Fibroblast of peridontal ligament (primary cell): ENCODE data around the gene RING1.

Experiments used
- DNase-seq: peaks from one replicate; pipeline ENCODE4 v3.0.0-alpha.2; 2010; ENCODE audit errors: extremely low read depth

RING1 gene

GRCh38 chr6:33171880-33172687 lies 36.2 kb upstream of the RING1 start:
- no peak for DNase-seq

GRCh38 chr6:33172688-33173534 lies 35.4 kb upstream of the RING1 start:
- DNase-seq, result peak; percentile 45

GRCh38 chr6:33173535-33174180 lies 34.6 kb upstream of the RING1 start:
- no peak for DNase-seq

GRCh38 chr6:33174784-33175183 lies 33.5 kb upstream of the RING1 start:
- no peak for DNase-seq

GRCh38 chr6:33175436-33176069 lies 32.7 kb upstream of the RING1 start:
- DNase-seq, result no peak

- no peak for DNase-seq
Measured at GRCh38 chr6:33176906-33177305, 31.4 kb upstream of the RING1 start.

GRCh38 chr6:33177552-33178446 lies 30.5 kb upstream of the RING1 start:
- peak; percentile 47 for DNase-seq

GRCh38 chr6:33178755-33179475 lies 29.4 kb upstream of the RING1 start:
- no peak for DNase-seq

GRCh38 chr6:33181141-33181540 lies 27.2 kb upstream of the RING1 start:
- DNase-seq, result no peak

- DNase-seq, result no peak
Measured at GRCh38 chr6:33183071-33183683, 25.1 kb upstream of the RING1 start.

- DNase-seq, result no peak
Measured at GRCh38 chr6:33185190-33185589, 23.1 kb upstream of the RING1 start.

- DNase-seq, result no peak
Measured at GRCh38 chr6:33185654-33186187, 22.6 kb upstream of the RING1 start.

- DNase-seq, result no peak
Measured at GRCh38 chr6:33187809-33188208, 20.5 kb upstream of the RING1 start.

- no peak for DNase-seq
Measured at GRCh38 chr6:33189164-33189563, 19.1 kb upstream of the RING1 start.

GRCh38 chr6:33189625-33190448 lies 18.5 kb upstream of the RING1 start:
- DNase-seq, result no peak

- DNase-seq, result no peak
Measured at GRCh38 chr6:33190504-33191107, 17.7 kb upstream of the RING1 start.

- DNase-seq, result no peak
Measured at GRCh38 chr6:33191383-33192104, 16.8 kb upstream of the RING1 start.
